ENCODE measurements around the gene AFAP1. TPM values are rescaled to one million over a fixed set of nuclear protein-coding genes. Genes with fewer than 3 reads are reported as not detected.

AFAP1 gene
- polyA plus RNA-seq, 4 donors, result 20.0 to 45.8 (median 26.3) TPM

DNA sequence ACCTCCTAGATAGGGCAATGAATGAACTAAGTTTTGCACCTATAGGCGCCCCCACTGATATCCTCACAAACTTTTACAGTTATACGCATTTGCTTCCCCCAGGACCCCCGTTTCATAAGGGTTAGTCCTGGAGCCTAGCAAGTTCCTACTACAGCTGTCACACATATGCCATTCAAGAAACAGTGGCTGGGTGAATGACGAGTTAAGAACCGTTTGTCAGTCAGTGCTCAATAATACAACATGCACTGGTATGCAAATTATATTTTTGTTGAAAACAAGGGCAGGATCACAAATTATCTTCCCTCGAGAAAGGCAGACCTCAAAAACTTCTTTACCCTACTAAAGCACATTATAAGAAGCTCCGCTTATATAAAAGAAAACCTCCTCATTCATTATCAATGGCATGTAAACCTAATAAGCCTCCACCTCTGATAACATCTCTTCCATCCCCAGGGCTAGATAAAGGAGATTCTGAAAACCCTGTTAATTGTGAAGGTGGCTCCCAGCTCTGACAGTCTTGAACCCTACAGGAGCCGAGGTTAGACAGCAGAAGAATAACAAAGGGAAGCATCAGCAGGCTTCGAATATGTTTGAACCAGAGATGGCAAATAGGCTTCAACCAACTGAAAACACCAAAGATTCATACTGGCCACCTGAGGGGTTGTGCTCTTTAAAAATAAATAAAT is 40.3 kb downstream of the AFAP1 start:
- no peak for DNase-seq (ENCODE audit: low read depth in 4 of 4, low spot score in 3 of 4)

DNA sequence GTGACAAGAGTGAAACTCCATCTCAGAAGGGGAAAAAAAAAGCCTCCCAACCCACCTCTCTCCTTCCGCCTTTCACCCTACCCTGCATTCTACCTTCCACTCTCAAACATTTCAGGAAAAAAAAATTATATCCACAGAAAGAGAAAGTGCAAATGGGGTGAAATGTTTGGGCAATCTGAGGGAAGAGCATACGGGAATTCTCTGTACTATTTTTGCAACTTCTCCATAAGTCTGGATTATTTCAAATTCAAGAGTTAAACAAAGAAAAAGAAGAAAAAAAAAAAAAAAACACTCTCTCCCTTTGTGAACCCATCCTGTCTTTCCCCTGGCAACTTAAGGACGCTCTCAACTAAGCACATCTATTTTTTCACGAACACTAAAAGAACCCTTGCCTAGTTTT is 41.3 kb downstream of the AFAP1 start:
- no peak for DNase-seq (ENCODE audit: low read depth in 4 of 4, low spot score in 3 of 4)

DNA sequence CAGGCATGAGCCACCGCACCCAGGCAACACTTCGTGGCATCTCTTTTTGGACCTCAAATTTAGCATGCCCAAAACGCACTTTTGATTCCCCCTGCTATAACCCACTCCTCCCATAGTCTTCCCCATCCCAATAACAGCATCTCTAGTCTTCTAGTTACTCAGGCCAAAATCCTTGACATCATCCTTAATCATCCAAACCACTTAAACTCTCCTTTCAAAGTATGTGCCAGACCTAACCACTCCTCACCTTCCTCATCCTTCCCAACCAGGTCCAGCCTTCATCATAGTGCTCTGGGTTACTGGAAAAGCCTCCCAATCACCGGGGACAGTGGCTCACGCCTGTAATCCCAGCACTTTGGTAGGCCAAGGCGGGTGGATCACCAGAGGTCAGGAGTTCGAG is 41.9 kb downstream of the AFAP1 start:
- DNase-seq (ENCODE audit: low read depth in 4 of 4, low spot score in 3 of 4), result no peak

DNA sequence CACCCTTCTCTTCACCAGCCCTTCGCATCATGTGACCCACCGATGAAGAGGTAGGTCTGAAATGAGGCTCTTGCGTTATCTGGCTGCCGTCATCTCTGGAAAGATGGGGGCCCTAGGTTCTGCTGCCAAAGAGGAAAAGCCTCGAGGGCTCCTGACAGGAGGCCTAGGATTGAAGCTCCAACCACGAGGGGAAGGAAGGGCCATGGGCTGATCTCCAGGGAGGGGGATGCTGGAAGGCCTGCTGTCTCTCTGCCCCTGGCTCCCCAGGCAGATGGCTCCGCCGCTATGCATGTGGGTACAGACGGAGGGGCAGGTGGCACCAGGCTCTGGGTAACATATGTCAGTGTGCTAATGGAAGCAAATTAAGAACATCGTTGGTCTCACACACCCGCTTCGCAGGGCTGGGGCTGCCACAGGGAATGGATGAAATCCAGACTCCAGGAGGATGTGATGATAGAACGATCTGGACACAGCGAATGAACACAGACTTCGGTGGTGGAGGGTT is 44.9 kb downstream of the AFAP1 start:
- no peak for DNase-seq (ENCODE audit: low read depth in 4 of 4, low spot score in 3 of 4)

DNA sequence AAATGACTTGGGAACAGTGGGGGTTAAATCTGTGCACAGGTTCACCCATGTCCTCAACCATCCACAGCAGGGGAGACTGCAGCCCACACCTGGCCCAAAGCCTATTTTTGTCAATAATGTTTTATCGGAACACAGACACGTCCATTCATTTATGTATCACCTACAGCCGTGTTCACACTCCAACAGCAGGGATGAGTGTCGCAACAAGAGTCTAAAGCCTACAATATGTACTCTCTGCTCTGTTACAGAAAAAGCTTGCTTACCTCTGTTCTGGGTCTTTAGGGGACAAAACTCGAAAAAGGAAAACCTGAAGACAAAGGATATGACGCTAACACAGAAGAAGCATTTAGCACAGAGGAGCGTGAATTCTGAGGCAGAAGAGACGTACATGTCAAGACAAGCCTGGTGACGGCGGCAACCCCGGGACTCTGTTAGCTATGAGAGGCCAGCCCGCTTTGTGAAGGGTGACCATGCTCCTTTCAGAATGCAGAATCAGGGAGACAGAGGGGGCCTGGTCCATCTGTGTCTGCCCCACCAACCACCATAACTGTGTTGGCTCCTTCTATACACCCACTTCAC is 45.5 kb downstream of the AFAP1 start:
- DNase-seq (ENCODE audit: low read depth in 4 of 4, low spot score in 3 of 4), result no peak

DNA sequence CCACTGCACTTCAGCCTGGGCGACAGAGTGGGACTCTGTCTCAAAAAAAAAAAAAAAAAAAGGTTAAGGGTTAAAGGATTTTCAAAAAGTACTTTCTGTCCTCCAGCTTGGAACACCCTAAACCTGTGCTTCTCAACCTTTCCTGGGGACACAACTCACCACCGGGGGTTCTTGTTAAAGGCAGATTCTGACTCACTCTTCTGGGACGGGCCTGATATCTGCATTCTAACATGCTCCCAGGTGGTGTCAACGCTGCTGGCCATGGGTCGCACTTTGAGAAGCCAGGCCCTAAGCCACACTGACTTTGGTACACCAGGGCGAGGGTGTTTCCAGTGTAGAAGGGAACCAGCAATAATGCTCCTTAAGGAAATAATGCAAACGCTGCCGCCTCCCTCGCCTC is 46.1 kb downstream of the AFAP1 start:
- DNase-seq (ENCODE audit: low read depth in 4 of 4, low spot score in 3 of 4), result no peak

DNA sequence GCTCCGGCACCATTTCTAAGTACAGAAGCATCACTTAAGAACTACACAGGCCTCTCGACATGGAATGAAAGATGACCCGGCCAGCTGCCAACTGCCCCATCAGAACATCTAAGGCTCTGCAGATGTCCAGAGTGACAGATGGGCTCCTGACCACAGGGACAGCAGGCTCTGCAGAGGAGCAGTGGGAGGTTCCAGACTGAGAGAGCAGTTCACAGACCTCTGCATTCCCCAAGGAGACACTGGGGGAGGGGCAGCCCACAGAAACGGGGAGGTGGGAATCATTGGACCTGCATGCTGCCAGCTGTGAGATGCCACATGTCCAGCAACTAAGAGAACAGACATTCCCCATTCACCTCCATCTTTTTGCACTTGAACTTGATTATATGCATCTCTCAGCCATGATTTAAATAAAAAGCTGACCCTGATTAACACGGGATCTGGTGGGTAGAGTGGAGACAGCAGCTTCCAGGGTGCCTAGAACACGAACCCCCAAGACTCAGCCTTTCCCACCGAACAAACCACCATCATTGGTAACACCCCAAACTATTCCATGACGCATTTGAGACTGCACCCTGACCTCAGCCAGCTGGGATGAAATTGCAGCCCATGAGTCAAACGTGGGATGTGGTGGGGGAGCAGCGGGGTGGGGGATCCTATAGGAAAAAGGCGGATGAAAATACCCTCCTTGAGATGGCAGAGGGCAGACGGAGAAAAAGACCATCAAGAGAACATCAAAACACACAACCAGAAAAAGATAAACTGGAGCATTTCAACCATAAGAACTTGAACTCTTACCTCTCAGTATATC is 47.2 kb downstream of the AFAP1 start:
- no peak for DNase-seq (ENCODE audit: low read depth in 4 of 4, low spot score in 3 of 4)

DNA sequence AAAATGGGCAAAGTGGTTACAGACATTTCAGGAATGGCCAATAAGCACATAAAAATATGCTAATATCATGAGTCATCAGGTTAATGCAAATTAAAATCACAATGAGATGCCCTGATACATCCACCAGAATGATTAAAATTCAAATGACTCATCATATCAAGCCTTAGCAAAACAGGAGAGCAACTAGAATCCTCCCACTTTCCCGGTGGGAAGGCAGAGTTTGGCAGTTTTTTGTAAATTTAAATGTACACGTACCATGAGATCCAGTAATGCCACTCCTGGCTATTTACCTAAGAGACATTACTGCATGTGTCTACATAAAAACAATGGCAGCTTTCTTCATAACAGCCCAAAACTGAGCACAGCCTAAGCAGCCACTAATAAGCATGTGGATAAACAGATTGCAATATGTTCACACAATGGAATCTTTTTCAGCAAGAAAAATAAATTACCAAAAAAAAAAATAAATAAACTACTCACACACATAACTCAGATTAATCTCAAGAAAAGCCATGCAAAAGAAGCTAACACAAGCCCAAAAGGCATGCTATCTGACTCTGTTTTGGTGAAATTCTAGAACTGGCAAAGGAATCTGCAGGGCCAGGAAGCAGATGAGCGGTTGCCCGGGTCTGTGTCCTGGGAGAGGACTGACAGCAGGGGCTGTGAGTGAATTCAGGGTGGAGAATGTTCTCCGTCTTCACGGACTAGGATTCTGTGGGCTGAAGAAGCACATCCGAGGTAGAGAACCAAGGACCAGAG is 48.8 kb downstream of the AFAP1 start:
- DNase-seq (ENCODE audit: low read depth in 4 of 4, low spot score in 3 of 4), result no peak

DNA sequence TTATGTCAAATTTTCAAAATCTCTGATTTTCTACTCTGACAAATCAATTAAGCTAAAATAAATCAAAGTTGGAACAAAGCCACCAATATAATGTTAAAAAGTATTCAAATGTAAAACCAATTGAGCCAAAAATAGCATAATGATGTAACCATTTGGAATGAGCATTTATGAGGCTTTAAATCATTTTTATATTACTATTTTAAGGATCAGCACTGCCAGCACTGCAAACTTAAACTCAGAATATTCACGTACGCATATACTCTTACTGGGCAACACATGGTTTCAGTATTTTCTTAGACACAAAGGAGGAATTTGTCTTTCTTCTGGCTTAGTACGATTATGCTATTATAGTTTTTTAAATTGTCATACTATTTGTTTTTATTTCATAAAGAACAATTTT is 52.2 kb downstream of the AFAP1 start:
- DNase-seq (ENCODE audit: low read depth in 4 of 4, low spot score in 3 of 4), result no peak

DNA sequence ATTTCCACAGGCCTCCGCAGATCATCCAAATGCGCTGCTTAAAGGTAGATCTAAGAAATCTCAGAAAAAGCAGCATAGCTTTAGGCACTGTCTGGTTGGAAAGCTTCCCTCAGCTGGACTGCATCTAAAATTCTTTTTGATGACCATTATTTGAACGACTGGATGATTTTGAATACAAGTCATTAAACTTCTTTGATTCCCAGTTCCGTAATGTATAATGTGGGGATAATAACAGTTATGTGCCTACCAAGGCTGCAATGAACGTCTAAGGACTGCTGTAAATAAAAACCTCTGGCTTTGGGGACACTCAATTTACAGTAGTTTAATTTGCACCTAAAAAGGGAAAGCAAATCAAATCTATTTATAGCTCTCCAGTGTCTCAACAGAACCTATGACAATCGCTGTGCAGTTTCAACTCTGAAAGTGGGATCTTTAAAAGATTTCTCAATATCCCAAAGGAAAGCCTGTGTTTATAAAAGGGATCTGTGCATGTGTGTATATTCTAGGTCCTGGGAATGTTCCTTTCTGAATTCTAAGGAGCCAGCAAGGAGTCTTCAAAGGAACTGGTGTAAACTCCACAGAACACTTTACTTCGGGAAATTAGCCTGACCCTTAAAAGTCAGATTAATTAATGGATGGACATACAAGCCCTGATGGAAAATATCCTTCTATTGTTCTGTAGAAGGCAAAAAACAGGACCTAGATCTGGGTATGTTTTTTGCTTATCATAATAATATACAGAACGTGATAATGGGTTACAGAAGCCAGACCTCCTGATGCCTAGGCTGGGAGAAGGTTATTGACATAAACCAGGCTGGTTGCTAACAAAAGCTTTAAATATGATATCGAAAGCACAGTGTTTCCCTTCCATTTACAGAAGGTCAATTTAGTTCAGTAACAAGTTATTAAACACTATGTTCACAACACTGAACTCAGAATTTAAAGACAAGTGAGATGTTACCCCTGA is 53.4 kb downstream of the AFAP1 start:
- no peak for DNase-seq (ENCODE audit: low read depth in 4 of 4, low spot score in 3 of 4)

DNA sequence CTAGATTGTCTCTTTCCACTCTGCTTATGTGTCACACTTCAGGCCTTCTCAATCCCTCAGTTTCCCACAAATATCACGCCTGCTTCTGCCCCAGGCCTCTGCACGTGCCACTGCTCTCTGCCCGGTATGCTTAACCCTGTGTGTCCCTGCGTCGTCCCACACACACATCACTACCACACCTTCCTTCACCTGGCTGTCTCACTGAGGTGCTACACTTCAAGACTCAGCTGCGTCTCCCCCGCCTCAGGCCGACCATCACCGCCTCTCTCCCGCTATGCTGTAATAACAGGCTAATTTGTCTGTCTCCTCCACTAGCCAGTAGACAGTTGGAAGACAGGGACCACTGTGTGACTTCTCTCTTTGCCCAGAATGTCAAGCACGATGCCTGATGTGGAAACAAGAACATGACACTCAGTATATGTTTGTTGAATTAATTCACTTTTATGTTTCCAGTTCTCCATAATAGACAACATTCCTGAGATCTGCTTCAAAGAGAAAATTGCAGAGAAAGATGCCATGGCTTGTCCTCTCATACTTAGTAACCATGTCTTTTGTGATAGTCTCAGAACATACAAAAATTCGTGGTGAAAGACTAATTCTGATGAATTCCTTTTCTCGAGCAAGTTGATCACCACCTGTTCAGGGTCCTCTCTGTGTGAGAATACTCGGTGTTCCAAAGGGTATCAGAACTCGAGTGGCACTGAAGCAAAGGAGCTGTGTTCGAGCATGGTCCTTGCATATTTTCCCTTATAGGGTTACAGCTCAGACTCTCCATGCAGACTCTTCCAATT is 54.2 kb downstream of the AFAP1 start:
- DNase-seq (ENCODE audit: low read depth in 4 of 4, low spot score in 3 of 4), result no peak

DNA sequence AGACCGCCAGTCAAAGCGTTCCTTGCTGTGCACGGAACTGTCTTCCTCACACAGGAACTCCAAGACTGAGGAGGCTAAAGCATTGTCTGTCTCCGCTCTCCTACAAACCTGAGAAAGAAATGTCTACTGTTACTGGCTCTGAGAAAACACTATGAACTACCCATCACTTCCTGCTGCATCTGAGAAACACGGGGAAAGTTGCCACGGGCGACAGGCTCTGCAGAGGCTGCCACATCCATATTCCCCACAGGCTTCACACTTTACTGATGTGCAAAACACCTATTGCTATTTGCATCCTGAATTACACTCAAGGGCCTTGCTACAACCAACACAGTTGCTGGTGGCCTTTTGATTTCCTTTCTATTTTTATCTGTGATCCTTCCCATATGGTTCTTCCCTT is 59.0 kb downstream of the AFAP1 start:
- DNase-seq (ENCODE audit: low read depth in 4 of 4, low spot score in 3 of 4), result no peak

DNA sequence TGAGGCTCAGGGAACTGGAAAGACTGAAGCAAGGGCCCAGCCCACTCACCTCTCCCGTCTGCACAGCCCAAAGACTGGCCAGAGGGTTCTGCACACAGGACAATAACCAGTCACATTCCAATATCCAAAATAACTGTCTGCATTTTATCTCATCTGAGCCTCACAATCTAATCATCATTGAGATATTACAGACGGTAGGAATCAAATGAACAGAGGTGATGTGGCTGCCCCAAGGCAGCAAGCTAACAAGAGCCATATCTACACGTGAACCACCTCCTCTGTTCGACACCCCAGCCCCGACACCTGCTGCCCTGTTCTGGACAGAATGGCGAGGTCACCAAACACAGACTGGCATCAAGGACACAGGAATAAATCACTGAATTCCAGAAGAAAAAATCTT is 60.5 kb downstream of the AFAP1 start:
- DNase-seq (ENCODE audit: low read depth in 4 of 4, low spot score in 3 of 4), result no peak

DNA sequence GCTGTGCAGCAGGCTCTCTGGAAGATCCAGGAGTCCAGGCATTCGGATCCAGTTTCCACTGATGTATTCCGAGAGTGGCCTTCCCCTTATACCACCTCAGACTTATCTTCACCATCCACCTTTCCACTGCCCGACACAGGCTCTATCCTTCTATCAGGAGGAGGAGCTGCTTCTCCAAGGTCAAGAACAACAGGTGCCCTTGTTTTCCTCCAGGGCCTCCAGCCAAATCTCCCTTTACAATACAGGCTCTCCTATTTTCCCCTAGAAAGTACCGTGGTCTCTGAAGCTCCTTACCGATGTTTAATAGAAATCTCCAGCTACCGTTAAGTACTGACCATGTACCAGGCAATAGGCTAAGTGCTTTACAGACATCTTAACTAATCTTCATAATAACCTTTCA is 61.3 kb downstream of the AFAP1 start:
- DNase-seq (ENCODE audit: low read depth in 4 of 4, low spot score in 3 of 4), result no peak

DNA sequence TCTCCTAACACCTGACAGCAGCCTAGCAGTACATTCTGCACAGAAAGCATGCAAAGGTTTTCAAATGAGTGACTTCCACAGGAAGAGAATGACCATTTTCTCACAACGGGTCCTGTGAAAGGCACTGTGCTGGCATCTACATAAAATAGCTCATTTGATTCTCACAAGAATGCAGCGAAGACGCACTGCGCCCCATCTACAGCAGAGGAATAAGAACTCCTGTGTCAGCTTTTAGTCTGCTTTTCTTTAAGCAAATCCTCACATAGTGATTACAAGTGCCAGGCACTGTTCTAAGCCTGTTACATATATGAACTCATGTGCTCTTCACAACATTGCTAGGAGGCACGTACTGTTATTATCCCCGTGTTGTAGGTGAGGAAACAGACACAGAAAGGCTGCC is 62.5 kb downstream of the AFAP1 start:
- DNase-seq (ENCODE audit: low read depth in 4 of 4, low spot score in 3 of 4), result no peak

DNA sequence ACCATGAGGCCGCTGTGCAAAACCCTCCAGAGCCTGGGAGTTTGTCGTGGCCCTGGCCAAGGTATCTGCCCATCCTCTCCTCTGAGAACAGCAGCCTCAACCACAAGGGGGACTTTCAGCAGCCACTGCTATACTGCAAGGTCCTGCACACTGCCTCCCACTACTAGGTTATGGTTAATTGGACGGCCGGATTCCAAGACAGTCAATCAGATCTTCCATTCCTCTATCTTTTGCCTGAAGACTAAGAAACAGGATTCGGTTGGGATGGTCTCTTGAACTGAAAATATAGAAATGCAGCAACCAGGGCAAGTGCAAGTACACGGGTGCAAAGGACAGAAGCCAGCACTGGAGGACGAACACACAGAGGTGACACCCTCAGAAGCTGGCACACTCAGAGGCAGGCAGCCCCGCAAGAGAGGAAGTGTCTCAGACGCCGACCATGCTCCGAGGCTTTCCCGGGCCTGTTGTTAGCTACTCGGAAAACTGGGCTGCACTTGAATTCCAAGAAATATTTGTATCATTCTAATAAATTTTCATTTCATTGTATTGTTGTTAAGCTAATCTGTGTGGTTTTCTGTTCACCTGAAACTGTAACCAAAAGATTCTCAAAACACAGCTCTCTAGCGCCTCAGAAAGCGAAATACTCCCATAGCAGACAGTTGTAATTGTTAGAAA is 63.3 kb downstream of the AFAP1 start:
- no peak for DNase-seq (ENCODE audit: low read depth in 4 of 4, low spot score in 3 of 4)

DNA sequence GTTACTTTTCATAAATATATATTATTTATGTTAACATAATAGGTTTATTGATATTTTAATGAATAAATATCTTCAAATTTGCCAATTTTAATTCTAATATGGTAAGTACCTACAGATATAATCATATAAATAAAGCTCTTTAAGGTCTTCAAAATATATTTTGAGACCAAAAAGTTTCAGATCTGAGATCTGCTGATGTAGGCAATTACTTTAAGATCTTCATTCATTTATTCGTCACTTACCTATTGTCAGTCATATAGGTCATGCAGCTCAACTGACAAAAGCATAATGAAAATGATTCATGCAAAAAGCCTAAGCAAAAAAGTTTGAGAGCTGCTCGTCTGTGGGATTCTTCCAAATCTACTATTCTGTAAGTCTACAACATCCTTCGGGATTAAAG is 64.8 kb downstream of the AFAP1 start:
- no peak for DNase-seq (ENCODE audit: low read depth in 4 of 4, low spot score in 3 of 4)

DNA sequence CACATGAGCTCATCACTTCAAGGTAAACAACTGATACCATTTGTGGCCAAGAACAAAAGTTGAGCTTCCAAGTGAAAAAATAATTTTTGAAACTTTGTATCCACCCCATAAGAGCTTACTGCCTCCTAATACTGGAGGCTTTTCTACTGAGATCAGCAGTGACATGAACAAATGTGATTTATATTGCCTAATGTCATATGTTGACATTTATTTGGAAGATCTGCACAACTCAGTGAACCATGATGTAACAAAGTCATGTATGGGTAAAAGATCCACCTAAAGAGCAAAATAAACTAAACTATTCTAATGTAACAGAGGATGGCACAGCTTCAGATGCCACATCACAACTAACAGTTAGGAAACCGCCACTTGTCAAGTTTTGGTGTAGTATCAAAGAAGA is 65.8 kb downstream of the AFAP1 start:
- DNase-seq (ENCODE audit: low read depth in 4 of 4, low spot score in 3 of 4), result no peak
